HCT116 (cell line): ENCODE data around the gene CHAD.

Experiments
- CTCF ChIP-seq, 3 experiments: fragments of 200-600 bp in 1 of 3; sonication (generic) in 1 of 3; IDR thresholded peaks in 2 of 3; conservative IDR thresholded peaks in 1 of 3; 2 replicates each; pipeline ENCODE4 v1.5.1; 2012 to 2017; ENCODE audit warnings: low read depth in 2 of 3, low read length in 2 of 3, antibody characterized with exemption in 1 of 3, borderline replicate concordance in 1 of 3, control low read depth in 1 of 3, mild to moderate bottlenecking in 1 of 3, mixed read lengths in 1 of 3, mixed run types in 1 of 3, moderate library complexity in 1 of 3; ENCODE audit not compliant: insufficient read depth in 1 of 3
- EZH2 ChIP-seq: fragments of 200-600 bp; sonication (generic); IDR thresholded peaks from 2 replicates; pipeline ENCODE4 v1.6.1; 2017; ENCODE audit warnings: antibody characterized with exemption, mixed run types
- JUND ChIP-seq: IDR thresholded peaks from 2 replicates; pipeline ENCODE4 v1.6.1; 2012
- MAX ChIP-seq: IDR thresholded peaks from 2 replicates; pipeline ENCODE4 v1.6.1; 2012
- POLR2A ChIP-seq: IDR thresholded peaks from 2 replicates; pipeline ENCODE4 v1.7.0; 2011; ENCODE audit warnings: borderline replicate concordance; ENCODE audit not compliant: insufficient read depth, insufficient read length; ENCODE audit errors: extremely low read depth
- POLR2AphosphoS5 ChIP-seq: IDR thresholded peaks from 2 replicates; pipeline ENCODE4 v1.6.1; 2011; ENCODE audit warnings: mild to moderate bottlenecking, low read depth, low read length, moderate library complexity
- SIN3A ChIP-seq: IDR thresholded peaks from 2 replicates; pipeline ENCODE4 v1.6.1; 2012; ENCODE audit warnings: low read depth
- TCF7L2 ChIP-seq: IDR thresholded peaks from 2 replicates; pipeline ENCODE4 v1.7.0; 2011; ENCODE audit warnings: borderline replicate concordance, inconsistent platforms; ENCODE audit not compliant: insufficient read depth, insufficient read length; ENCODE audit errors: extremely low read depth

- no peak for TF ChIP-seq POLR2A
- no peak for TF ChIP-seq JUND
- TF ChIP-seq CTCF (IDR thresholded peaks at IDR 0.05 in 2 of 3, conservative IDR thresholded peaks at IDR 0.05 in 1 of 3; ENCODE audit: borderline replicate concordance in 1 of 3, insufficient read depth in 1 of 3, low read depth in 2 of 3, low read length in 2 of 3), result no peak
- TF ChIP-seq TCF7L2, result no peak
- no peak for TF ChIP-seq POLR2AphosphoS5
- TF ChIP-seq SIN3A, result no peak
- no peak for TF ChIP-seq EZH2
- TF ChIP-seq MAX, result no peak
Observed at GRCh38 chr17:50482110-50482509, 13.4 kb upstream of the CHAD start.
